Measurements from ENCODE around the gene TSSK2. TPM values are rescaled to one million over a fixed set of nuclear protein-coding genes. Genes with fewer than 3 reads are reported as not detected.

TSSK2 gene
- total and polyA plus RNA-seq, 4 donors: 0.08 to 0.25 (median 0.08) TPM; not detected in 1

GRCh38 chr22:19139974-19140373 lies 8.9 kb downstream of the TSSK2 start:
- WGBS, 2 donors: 92% methylated on average over 5 of the region's 5 CpGs
- DNase-seq (no peak), ATAC-seq (ENCODE audit: insufficient read depth, low FRiP score) (no peak)
- Histone ChIP-seq H3K4me1 (ENCODE audit: control insufficient read depth in 5 of 5, insufficient read depth in 5 of 5, low read length in 5 of 5) (peaks cover 0 to 8% (median 0%) of the 10 kb centered on the region in 5 donors), H3K27ac (ENCODE audit: low read depth in 1 of 2, low read length in 1 of 2) (no peak overlapping the region), H3K4me3 (no peak overlapping the region), H3K27me3 (ENCODE audit: control insufficient read depth in 3 of 3, insufficient read depth in 3 of 3, low read length in 2 of 3) (no peaks in the 10 kb centered on the region), H3K36me3 (ENCODE audit: control insufficient read depth in 4 of 4, insufficient read depth in 4 of 4, low read length in 4 of 4) (peaks cover 8 to 60% (median 38%) of the 10 kb centered on the region in 4 donors), H3K9ac (ENCODE audit: insufficient read depth in 1 of 2, low read length in 2 of 2) (no peak overlapping the region), H3K9me3 (ENCODE audit: control insufficient read depth in 4 of 4, insufficient read depth in 3 of 4, low read length in 3 of 4) (no peaks in the 10 kb centered on the region)
- no peak for TF ChIP-seq CTCF (IDR thresholded peaks at IDR 0.05; ENCODE audit: control extremely low read depth, extremely low read depth)

- WGBS, 2 donors: 97 to 99% methylated on average over 9 of the region's 9 CpGs
- H3K36me3 ChIP-seq (ENCODE audit: control insufficient read depth in 4 of 4, insufficient read depth in 4 of 4, low read length in 4 of 4): peaks cover 5 to 47% (median 31%) of the 10 kb centered on the region in 4 donors
These were observed 11.3 kb downstream of the TSSK2 start for GRCh38 chr22:19142394-19142793.

DNA sequence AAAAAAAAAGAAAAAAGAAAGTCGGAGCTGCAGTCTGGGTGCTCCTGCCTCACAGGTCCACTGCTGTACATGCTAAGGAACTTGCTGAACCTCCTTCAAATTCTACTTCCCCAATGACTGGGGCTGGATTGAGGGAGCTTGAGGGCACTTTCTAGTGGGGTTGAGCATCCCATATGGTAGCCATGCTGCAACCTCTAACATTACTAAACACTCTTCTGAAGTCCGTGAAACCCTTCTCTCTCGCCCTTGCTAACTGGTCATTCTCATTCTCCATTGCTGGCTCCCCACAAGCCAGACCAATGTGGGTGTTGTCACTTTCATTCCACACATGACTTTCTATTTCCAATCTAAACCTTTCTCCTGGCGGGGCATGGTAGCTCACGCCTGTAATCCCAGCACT lies 12.1 kb downstream of the TSSK2 start:
- TF ChIP-seq CTCF (IDR thresholded peaks at IDR 0.05; ENCODE audit: control extremely low read depth, extremely low read depth): no peak
- Histone ChIP-seq H3K4me3 (no peak overlapping the region), H3K36me3 (ENCODE audit: control insufficient read depth in 4 of 4, insufficient read depth in 4 of 4, low read length in 4 of 4) (peaks cover 5 to 39% (median 25%) of the 10 kb centered on the region in 4 donors), H3K27me3 (ENCODE audit: control insufficient read depth in 3 of 3, insufficient read depth in 3 of 3, low read length in 2 of 3) (peaks cover 1 to 18% (median 16%) of the 10 kb centered on the region in 3 donors), H3K9ac (ENCODE audit: insufficient read depth in 1 of 2, low read length in 2 of 2) (no peak overlapping the region), H3K4me1 (ENCODE audit: control insufficient read depth in 5 of 5, insufficient read depth in 5 of 5, low read length in 5 of 5) (peaks cover 0 to 8% (median 0%) of the 10 kb centered on the region in 5 donors), H3K9me3 (ENCODE audit: control insufficient read depth in 4 of 4, insufficient read depth in 3 of 4, low read length in 3 of 4) (no peaks in the 10 kb centered on the region), H3K27ac (ENCODE audit: low read depth in 1 of 2, low read length in 1 of 2) (no peak overlapping the region)
- ATAC-seq (ENCODE audit: insufficient read depth, low FRiP score) (no peak), DNase-seq (no peak)
- WGBS, 2 donors: 90 to 93% methylated on average over 5 of the region's 5 CpGs

More at GRCh38 chr22:19142394-19142793, 11.3 kb downstream of the TSSK2 start:
- Histone ChIP-seq H3K9ac (ENCODE audit: insufficient read depth in 1 of 2, low read length in 2 of 2) (no peak overlapping the region), H3K4me3 (no peak overlapping the region), H3K9me3 (ENCODE audit: control insufficient read depth in 4 of 4, insufficient read depth in 3 of 4, low read length in 3 of 4) (no peaks in the 10 kb centered on the region), H3K4me1 (ENCODE audit: control insufficient read depth in 5 of 5, insufficient read depth in 5 of 5, low read length in 5 of 5) (peaks cover 0 to 8% (median 0%) of the 10 kb centered on the region in 5 donors), H3K27ac (ENCODE audit: low read depth in 1 of 2, low read length in 1 of 2) (no peak overlapping the region), H3K27me3 (ENCODE audit: control insufficient read depth in 3 of 3, insufficient read depth in 3 of 3, low read length in 2 of 3) (peaks cover 0 to 10% (median 8%) of the 10 kb centered on the region in 3 donors)
- no peak for ATAC-seq (ENCODE audit: insufficient read depth, low FRiP score)
- no peak for TF ChIP-seq CTCF (IDR thresholded peaks at IDR 0.05; ENCODE audit: control extremely low read depth, extremely low read depth)
- no peak for DNase-seq

DNA sequence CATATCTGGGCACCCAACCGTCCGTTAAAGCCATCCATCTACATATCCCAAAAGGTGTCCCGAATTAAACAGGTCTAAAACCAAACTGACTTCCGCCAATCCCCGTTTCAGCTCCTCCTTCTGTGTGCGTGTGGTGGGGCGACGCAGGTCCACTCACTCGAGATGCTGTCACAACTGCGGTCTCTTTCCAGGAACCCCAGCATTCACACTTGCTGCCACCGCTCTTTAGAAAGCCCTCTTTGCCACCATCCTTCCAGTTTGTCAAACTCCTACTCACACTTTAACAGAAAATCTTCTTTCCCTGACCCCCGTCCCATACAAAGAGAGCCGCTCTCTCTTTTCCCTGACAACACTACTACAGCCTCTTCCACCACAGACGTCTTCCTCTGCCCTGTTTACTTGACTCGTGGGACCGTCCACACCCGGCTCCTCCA lies 12.9 kb downstream of the TSSK2 start:
- no peak for DNase-seq
- peaks cover 5 to 31% (median 23%) of the 10 kb centered on the region in 4 donors for H3K36me3 ChIP-seq (ENCODE audit: control insufficient read depth in 4 of 4, insufficient read depth in 4 of 4, low read length in 4 of 4)
- WGBS, 2 donors: 3% methylated on average over 17 of the region's 17 CpGs
- H3K4me3 ChIP-seq: peak overlapping the region; percentile 90
- ATAC-seq (ENCODE audit: insufficient read depth, low FRiP score): no peak
- no peaks in the 10 kb centered on the region for H3K9me3 ChIP-seq (ENCODE audit: control insufficient read depth in 4 of 4, insufficient read depth in 3 of 4, low read length in 3 of 4)
- peaks cover 9 to 23% (median 23%) of the 10 kb centered on the region in 3 donors for H3K27me3 ChIP-seq (ENCODE audit: control insufficient read depth in 3 of 3, insufficient read depth in 3 of 3, low read length in 2 of 3)
- TF ChIP-seq CTCF (IDR thresholded peaks at IDR 0.05; ENCODE audit: control extremely low read depth, extremely low read depth): no peak
- peak overlapping the region; percentile 71 to 76 for H3K27ac ChIP-seq (ENCODE audit: low read depth in 1 of 2, low read length in 1 of 2)
- H3K4me1 ChIP-seq (ENCODE audit: control insufficient read depth in 5 of 5, insufficient read depth in 5 of 5, low read length in 5 of 5): peaks cover 0 to 8% (median 0%) of the 10 kb centered on the region in 5 donors
- peak overlapping the region; percentile 81 for H3K9ac ChIP-seq (ENCODE audit: insufficient read depth in 1 of 2, low read length in 2 of 2)

Data from lung (tissue), 12 donors.